ENCODE measurements around the gene BEND3. TPM values are rescaled to one million over a fixed set of nuclear protein-coding genes. Genes with fewer than 3 reads are reported as not detected.
"Not testable (repeated sequence)": the region's sequence is repeated elsewhere in the genome, so short reads cannot be mapped to it uniquely, and the experiment has no call there.

The BEND3 gene
- total and polyA plus RNA-seq, 7 donors = 0.60 to 2.8 (median 1.1) TPM

DNA sequence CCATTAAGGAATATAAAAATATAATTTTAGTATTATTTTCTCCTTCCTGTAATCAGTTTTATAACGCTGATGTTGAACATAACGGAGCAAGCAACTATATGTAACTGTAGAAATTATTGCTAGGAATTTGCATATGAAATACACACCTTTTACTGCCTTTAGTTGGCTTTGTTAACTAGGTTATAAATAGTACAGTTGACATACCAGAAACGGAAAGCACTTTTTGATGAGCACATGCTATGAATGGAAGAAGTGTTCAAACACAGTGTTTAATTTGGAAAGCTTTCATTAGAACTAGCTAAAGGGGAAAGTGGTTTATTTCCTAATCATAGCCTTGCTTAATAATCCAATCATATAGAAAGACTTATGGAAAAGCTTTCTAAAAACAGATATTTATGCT lies 25.3 kb upstream of the BEND3 start:
- Histone ChIP-seq H3K27me3 (no peaks in the 10 kb centered on the region), H3K27ac (no peak overlapping the region), H3K4me3 (no peak overlapping the region), H3K36me3 (no peaks in the 10 kb centered on the region), H3K9me3 (no peaks in the 10 kb centered on the region), H3K4me1 (no peaks in the 10 kb centered on the region)
- DNase-seq = no peak
- no peak for TF ChIP-seq EP300 (IDR thresholded peaks at IDR 0.05)
- no peak for TF ChIP-seq POLR2AphosphoS5 (IDR thresholded peaks at IDR 0.05)
- TF ChIP-seq, protein P1, sequence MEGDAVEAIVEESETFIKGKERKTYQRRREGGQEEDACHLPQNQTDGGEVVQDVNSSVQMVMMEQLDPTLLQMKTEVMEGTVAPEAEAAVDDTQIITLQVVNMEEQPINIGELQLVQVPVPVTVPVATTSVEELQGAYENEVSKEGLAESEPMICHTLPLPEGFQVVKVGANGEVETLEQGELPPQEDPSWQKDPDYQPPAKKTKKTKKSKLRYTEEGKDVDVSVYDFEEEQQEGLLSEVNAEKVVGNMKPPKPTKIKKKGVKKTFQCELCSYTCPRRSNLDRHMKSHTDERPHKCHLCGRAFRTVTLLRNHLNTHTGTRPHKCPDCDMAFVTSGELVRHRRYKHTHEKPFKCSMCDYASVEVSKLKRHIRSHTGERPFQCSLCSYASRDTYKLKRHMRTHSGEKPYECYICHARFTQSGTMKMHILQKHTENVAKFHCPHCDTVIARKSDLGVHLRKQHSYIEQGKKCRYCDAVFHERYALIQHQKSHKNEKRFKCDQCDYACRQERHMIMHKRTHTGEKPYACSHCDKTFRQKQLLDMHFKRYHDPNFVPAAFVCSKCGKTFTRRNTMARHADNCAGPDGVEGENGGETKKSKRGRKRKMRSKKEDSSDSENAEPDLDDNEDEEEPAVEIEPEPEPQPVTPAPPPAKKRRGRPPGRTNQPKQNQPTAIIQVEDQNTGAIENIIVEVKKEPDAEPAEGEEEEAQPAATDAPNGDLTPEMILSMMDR (IDR thresholded peaks at IDR 0.05) = no peak
- no peak for TF ChIP-seq POLR2A (IDR thresholded peaks at IDR 0.05)
- intact Hi-C loops (cut with DNase I) = no loop called here
- 45 to 74% methylated on average over 3 of the region's 3 CpGs for WGBS, 2 donors

DNA sequence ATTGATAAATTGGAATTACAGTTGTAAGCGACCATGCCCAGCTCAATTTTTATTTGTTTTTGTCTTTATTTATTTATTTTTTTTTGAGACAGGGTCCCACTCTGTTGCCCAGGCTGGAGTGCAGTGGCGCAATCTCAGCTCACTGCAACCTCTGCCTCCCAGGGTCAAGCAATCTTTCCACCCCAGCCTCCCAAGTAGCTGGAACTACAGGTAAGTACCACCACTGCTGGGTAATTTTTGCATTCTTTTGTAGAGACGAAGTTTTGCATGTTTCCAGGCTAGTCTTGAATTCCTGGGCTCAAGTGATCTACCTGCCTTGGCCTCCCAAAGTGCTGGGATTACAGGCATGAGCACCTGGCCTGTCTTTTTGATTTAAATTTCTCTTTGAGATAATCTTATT lies 21.0 kb upstream of the BEND3 start:
- H3K36me3 ChIP-seq; H3K27me3 ChIP-seq; DNase-seq; H3K27ac ChIP-seq; H3K4me3 ChIP-seq; H3K9me3 ChIP-seq; intact Hi-C loops (cut with DNase I); H3K4me1 ChIP-seq: not testable (repeated sequence)
- WGBS, 2 donors = 92 to 93% methylated on average over 3 of the region's 3 CpGs

DNA sequence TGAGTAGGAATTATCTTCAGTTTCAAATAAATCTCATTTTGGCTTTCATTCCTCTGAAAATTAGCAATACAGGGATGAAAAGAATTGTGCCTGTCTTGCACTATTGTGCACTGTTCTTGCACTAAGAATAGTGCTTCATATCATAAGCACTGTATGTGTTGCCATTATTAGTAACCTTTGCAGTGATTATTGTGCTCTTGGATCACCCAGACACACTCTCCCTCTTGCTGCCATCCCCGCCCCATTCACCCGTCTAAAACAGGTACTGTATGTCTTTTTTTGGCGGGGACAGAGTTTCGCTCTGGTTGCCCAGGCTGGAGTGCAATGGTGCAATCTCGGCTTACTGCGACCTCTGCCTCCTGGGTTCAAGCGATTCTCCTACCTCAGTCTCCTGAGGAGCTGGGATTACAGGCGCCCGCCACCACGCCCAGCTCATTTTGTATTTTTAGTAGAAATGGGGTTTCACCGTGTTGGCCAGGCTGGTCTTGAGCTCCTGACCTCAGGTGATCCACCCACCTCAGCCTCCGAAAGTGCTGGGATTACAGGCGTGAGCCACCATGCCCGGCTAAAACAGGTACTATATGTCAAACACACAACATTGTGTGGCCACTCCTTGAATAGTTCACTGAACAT lies 19.8 kb upstream of the BEND3 start:
- H3K4me3 ChIP-seq; intact Hi-C loops (cut with DNase I); H3K9me3 ChIP-seq; H3K27me3 ChIP-seq; H3K4me1 ChIP-seq; H3K27ac ChIP-seq; H3K36me3 ChIP-seq; DNase-seq: not testable (repeated sequence)
- WGBS, 2 donors = 90 to 94% methylated on average over 14 of the region's 14 CpGs

DNA sequence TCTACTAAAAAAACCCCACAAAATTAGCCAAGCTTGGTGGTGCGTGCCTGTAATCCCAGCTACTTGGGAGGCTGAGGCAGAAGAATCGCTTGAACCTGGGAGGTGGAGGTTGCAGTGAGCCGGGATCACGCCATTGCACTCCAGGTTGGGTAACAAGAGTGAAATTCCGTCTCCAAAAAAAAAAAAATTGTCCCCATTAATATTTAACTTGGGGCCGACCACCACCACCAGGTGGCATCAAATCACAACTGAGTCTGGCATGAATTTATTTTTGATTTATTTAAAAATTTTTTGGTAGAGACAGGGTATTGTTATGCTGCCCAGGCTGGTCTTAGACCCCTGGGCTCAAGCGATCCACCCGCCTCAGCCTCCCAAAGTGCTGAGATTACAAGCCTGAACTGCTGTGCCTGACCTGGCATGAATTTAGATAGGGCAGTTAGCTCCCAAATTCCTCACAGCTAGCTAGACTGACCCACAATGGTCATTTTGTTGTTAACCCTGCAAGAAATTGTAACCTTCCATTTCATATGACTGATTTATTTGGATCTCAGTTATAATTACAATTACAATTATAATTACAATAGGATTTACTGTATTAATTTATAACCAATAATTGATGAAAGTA lies 17.1 kb upstream of the BEND3 start:
- Histone ChIP-seq H3K9me3 (no peaks in the 10 kb centered on the region), H3K4me3 (no peak overlapping the region), H3K27me3 (no peaks in the 10 kb centered on the region), H3K4me1 (no peaks in the 10 kb centered on the region), H3K27ac (no peak overlapping the region), H3K36me3 (no peaks in the 10 kb centered on the region)
- no peak for DNase-seq
- intact Hi-C loops (cut with DNase I) = no loop called here
- 42 to 55% methylated on average over 8 of the region's 8 CpGs for WGBS, 2 donors
- TF ChIP-seq, protein P1 (IDR thresholded peaks at IDR 0.05) = peak in 1 of 4 experiments; percentile 12
- TF ChIP-seq EP300 (IDR thresholded peaks at IDR 0.05) = no peak

DNA sequence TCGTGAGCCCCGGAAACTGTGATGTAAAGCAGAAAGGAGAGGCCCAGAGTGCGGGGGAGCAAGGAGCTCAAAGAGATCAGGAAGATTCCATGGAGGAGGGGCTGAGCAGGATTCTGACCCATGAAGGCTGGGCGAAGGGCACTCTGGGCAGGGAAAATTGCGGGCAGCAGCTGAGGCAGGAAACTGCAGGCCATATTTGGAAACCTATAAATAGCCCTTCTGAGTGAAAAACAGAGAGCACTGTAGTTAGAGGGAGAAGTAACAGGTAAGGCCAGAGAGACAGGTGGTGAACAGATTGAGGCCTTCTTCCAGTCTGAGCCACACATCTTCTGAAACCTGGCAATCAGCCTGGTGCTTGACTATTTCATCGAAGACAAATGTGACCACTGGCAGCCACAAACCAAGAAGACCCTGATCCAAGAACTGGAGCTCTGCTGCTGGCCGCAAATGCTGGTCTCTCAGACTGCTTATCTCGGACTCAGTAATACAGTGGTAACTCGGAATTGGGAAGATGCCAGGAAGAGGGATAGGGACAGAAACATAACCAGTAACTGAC lies 14.1 kb upstream of the BEND3 start:
- 58 to 81% methylated on average over 9 of the region's 9 CpGs for WGBS, 2 donors
- H3K9me3 ChIP-seq = no peaks in the 10 kb centered on the region
- H3K27me3 ChIP-seq = no peaks in the 10 kb centered on the region
- H3K4me3 ChIP-seq = no peak overlapping the region
- no peaks in the 10 kb centered on the region for H3K4me1 ChIP-seq
- H3K27ac ChIP-seq = no peak overlapping the region
- intact Hi-C loops (cut with DNase I) = no loop called here
- no peak for DNase-seq
- no peaks in the 10 kb centered on the region for H3K36me3 ChIP-seq
- TF ChIP-seq, protein P1 (IDR thresholded peaks at IDR 0.05) = no peak
- no peak for TF ChIP-seq POLR2AphosphoS5 (IDR thresholded peaks at IDR 0.05)
- no peak for TF ChIP-seq EP300 (IDR thresholded peaks at IDR 0.05)
- no peak for TF ChIP-seq POLR2A (IDR thresholded peaks at IDR 0.05)

DNA sequence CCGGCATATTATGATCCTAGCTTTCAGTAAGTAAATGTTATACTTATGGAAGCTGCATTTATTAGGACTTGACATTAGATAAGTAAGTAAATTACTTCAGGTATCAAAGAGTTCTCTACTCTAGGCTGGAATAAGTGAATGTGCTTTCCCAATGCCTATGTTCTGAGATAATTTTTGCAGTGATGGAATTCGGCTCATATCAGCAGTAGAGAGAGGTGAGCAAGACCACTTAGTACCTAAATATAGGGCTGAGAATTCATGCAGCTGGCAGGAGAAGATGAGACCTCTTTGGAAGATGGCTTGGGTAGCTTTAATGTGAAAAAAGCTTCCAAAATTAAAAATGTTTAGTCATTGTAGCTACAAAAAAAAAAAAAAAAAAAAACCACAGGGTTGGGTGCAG lies 13.3 kb upstream of the BEND3 start:
- Histone ChIP-seq H3K27me3 (no peaks in the 10 kb centered on the region), H3K36me3 (no peaks in the 10 kb centered on the region), H3K4me3 (no peak overlapping the region), H3K27ac (no peak overlapping the region), H3K9me3 (no peaks in the 10 kb centered on the region), H3K4me1 (no peaks in the 10 kb centered on the region)
- DNase-seq = no peak
- TF ChIP-seq, protein P1 (IDR thresholded peaks at IDR 0.05) = no peak
- TF ChIP-seq POLR2AphosphoS5 (IDR thresholded peaks at IDR 0.05) = no peak
- no peak for TF ChIP-seq POLR2A (IDR thresholded peaks at IDR 0.05)
- no peak for TF ChIP-seq EP300 (IDR thresholded peaks at IDR 0.05)
- 91 to 92% methylated on average over 2 of the region's 2 CpGs for WGBS, 2 donors
- intact Hi-C loops (cut with DNase I) = no loop called here

Data from sigmoid colon (tissue), 7 donors.